ENCODE data around the gene ATP13A4.

GRCh38 chr3:193416629-193417028, 138.1 kb downstream of the ATP13A4 start:
- no peak for TF ChIP-seq POLR2A (IDR thresholded peaks at IDR 0.05)
- no peak for TF ChIP-seq EP300 (IDR thresholded peaks at IDR 0.05)
